Measurements from ENCODE around the gene CAMTA1. TPM values are rescaled to one million over a fixed set of nuclear protein-coding genes. Genes with fewer than 3 reads are reported as not detected.

The CAMTA1 gene
- total and polyA plus RNA-seq, 2 experiments from 2014 or later, result 89.0 to 145 TPM

GRCh38 chr1:6872573-6873261, 87.5 kb downstream of the CAMTA1 start:
- no peaks in the 10 kb centered on the region for H4K20me1 ChIP-seq (ENCODE audit: insufficient read depth, poor library complexity, severe bottlenecking)
- no peaks in the 10 kb centered on the region for H3K9me2 ChIP-seq (replicated peaks; ENCODE audit: insufficient read depth)
- no peaks in the 10 kb centered on the region for H3K36me3 ChIP-seq (replicated peaks; ENCODE audit: insufficient read depth, low read depth)
- H3K27ac ChIP-seq, result no peak overlapping the region
- H3K4me1 ChIP-seq (ENCODE audit: insufficient read depth), result peaks cover 23% of the 10 kb centered on the region
- no peak overlapping the region for H2AFZ ChIP-seq
- TF ChIP-seq EZH2 (IDR thresholded peaks at IDR 0.05; ENCODE audit: borderline replicate concordance) (no peak), CTCF (IDR thresholded peaks at IDR 0.05; ENCODE audit: poor library complexity) (no peak), EZH2phosphoT487 (IDR thresholded peaks at IDR 0.05; ENCODE audit: low read depth, severe bottlenecking, unreplicated experiment) (no peak)
- H3K4me2 ChIP-seq, result no peak overlapping the region
- peaks cover 18% of the 10 kb centered on the region for H3K79me2 ChIP-seq
- no peak for DNase-seq (ENCODE audit: low spot score)
- H3K4me3 ChIP-seq, result no peak overlapping the region
- no peaks in the 10 kb centered on the region for H3K9me3 ChIP-seq (ENCODE audit: low read depth)
- 89% methylated on average over 5 of the region's 5 CpGs for WGBS (ENCODE audit: low lambda C conversion rate, missing lambda C conversion rate)
- H3K27me3 ChIP-seq, result no peaks in the 10 kb centered on the region

- H3K4me2 ChIP-seq, result no peak overlapping the region
- DNase-seq (ENCODE audit: low spot score), result no peak
- 85% methylated on average over 4 of the region's 4 CpGs for WGBS (ENCODE audit: low lambda C conversion rate, missing lambda C conversion rate)
- no peaks in the 10 kb centered on the region for H3K9me2 ChIP-seq (replicated peaks; ENCODE audit: insufficient read depth)
- no peaks in the 10 kb centered on the region for H3K9me3 ChIP-seq (ENCODE audit: low read depth)
- no peaks in the 10 kb centered on the region for H3K36me3 ChIP-seq (replicated peaks; ENCODE audit: insufficient read depth, low read depth)
- H4K20me1 ChIP-seq (ENCODE audit: insufficient read depth, poor library complexity, severe bottlenecking), result no peaks in the 10 kb centered on the region
- H2AFZ ChIP-seq, result no peak overlapping the region
- H3K4me1 ChIP-seq (ENCODE audit: insufficient read depth), result peaks cover 22% of the 10 kb centered on the region
- no peak overlapping the region for H3K27ac ChIP-seq
- H3K27me3 ChIP-seq, result no peaks in the 10 kb centered on the region
- H3K4me3 ChIP-seq, result no peak overlapping the region
- TF ChIP-seq CTCF (IDR thresholded peaks at IDR 0.05; ENCODE audit: poor library complexity), result no peak
- H3K79me2 ChIP-seq, result peaks cover 12% of the 10 kb centered on the region
Observed at GRCh38 chr1:6873298-6874015, 88.2 kb downstream of the CAMTA1 start.

- no peaks in the 10 kb centered on the region for H3K9me2 ChIP-seq (replicated peaks; ENCODE audit: insufficient read depth)
- WGBS (ENCODE audit: low lambda C conversion rate, missing lambda C conversion rate), result 95% methylated on average over 4 of the region's 4 CpGs
- H3K9me3 ChIP-seq (ENCODE audit: low read depth), result no peaks in the 10 kb centered on the region
- no peak for TF ChIP-seq EZH2phosphoT487 (IDR thresholded peaks at IDR 0.05; ENCODE audit: low read depth, severe bottlenecking, unreplicated experiment)
- no peak for TF ChIP-seq EZH2 (IDR thresholded peaks at IDR 0.05; ENCODE audit: borderline replicate concordance)
- TF ChIP-seq CTCF (IDR thresholded peaks at IDR 0.05; ENCODE audit: poor library complexity), result no peak
- no peak for DNase-seq (ENCODE audit: low spot score)
- no peaks in the 10 kb centered on the region for H4K20me1 ChIP-seq (ENCODE audit: insufficient read depth, poor library complexity, severe bottlenecking)
- H3K4me1 ChIP-seq (ENCODE audit: insufficient read depth), result peaks cover 14% of the 10 kb centered on the region
- H3K36me3 ChIP-seq (replicated peaks; ENCODE audit: insufficient read depth, low read depth), result no peaks in the 10 kb centered on the region
- no peak overlapping the region for H2AFZ ChIP-seq
- peaks cover 5% of the 10 kb centered on the region for H3K79me2 ChIP-seq
- no peaks in the 10 kb centered on the region for H3K27me3 ChIP-seq
- H3K4me3 ChIP-seq, result no peak overlapping the region
- no peak overlapping the region for H3K4me2 ChIP-seq
- no peak overlapping the region for H3K27ac ChIP-seq
Observed at GRCh38 chr1:6874298-6874697, 89.0 kb downstream of the CAMTA1 start.

All from hepatocyte (in vitro differentiated cells).